ENCODE results near the gene IGHMBP2.

IGHMBP2 gene

DNA sequence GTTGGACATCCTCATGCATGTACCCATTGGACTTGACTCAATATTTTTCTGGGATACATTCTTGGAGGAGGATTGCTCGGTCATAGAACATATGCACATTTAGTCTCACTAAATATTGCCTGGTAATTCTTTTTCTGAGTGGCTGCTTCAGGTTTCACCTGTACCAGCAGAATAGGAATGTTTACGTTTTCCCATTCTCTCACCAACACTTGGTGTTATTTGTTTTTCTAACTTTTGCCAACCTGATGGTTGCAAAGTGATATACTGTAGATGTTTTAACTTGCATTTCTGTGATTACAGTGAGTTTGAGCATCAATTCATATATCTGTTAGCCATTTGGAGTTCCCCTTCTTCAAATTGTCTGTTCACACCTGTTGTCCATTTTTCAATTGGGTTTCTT lies 78.4 kb downstream of the IGHMBP2 start:
- DNase-seq (ENCODE audit: low spot score) = no peak

- DNase-seq (ENCODE audit: low spot score) = no peak
Measured at GRCh38 chr11:68983801-68984200, 80.1 kb downstream of the IGHMBP2 start.

- no peak for DNase-seq (ENCODE audit: low spot score)
Measured at GRCh38 chr11:68987211-68987610, 83.5 kb downstream of the IGHMBP2 start.

- no peak for DNase-seq (ENCODE audit: low spot score)
Measured at GRCh38 chr11:68988491-68988890, 84.8 kb downstream of the IGHMBP2 start.
